Measurements from ENCODE around the gene L2HGDH. TPM values are rescaled to one million over a fixed set of nuclear protein-coding genes. Genes with fewer than 3 reads are reported as not detected.
"Not testable (repeated sequence)": the region's sequence is repeated elsewhere in the genome, so short reads cannot be mapped to it uniquely, and the experiment has no call there.

L2HGDH gene
- total RNA-seq (2014; rRNA removed; shearing (Covaris generic)): 23.0 and 31.6 TPM in 2 replicates

- peak; percentile 96 for DNase-seq (ENCODE audit: low spot score)
- in situ Hi-C loops (cut with HindIII; ENCODE audit: low sequenced_read_pairs): no loop called here
Measured at GRCh38 chr14:50311972-50312733, at the start of gene L2HGDH, which contains the start of gene DMAC2L. Gene L2HGDH (minus strand): TSS chr14:50312229. CDS start chr14:50312150, 79 bp downstream. Gene DMAC2L (plus strand): TSS chr14:50312324. CDS start chr14:50321488, 9,164 bp downstream.

DNA sequence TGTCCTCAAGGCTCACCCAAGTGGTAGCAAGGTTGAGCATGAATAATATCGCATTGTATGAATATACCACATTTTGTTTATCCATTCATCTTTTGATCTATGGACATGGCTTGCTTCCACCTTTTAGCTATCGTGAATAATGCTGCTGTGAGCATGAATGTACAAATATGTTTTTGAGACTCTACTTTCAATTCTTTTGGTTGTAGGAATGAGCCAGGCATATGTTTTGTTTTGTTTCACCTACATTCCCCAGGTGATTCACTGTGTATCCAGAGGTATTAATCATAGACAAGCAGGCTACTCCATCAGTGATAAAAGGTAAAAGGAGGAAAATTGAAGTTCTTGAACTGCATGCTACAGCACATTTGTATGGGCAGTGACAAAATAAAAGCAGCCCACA, 48.8 kb upstream of the L2HGDH start:
- DNase-seq (ENCODE audit: low spot score): no peak

GRCh38 chr14:50360093-50360492, 48.1 kb upstream of the L2HGDH start:
- no peak for DNase-seq (ENCODE audit: low spot score)
- in situ Hi-C loops (cut with HindIII; ENCODE audit: low sequenced_read_pairs): no loop called here

More for the DNA sequence above, 48.8 kb upstream of the L2HGDH start:
- in situ Hi-C loops (cut with HindIII; ENCODE audit: low sequenced_read_pairs): no loop called here

- no peak for DNase-seq (ENCODE audit: low spot score)
- in situ Hi-C loops (cut with HindIII; ENCODE audit: low sequenced_read_pairs): no loop called here
Measured at GRCh38 chr14:50359631-50360030, 47.6 kb upstream of the L2HGDH start.

DNA sequence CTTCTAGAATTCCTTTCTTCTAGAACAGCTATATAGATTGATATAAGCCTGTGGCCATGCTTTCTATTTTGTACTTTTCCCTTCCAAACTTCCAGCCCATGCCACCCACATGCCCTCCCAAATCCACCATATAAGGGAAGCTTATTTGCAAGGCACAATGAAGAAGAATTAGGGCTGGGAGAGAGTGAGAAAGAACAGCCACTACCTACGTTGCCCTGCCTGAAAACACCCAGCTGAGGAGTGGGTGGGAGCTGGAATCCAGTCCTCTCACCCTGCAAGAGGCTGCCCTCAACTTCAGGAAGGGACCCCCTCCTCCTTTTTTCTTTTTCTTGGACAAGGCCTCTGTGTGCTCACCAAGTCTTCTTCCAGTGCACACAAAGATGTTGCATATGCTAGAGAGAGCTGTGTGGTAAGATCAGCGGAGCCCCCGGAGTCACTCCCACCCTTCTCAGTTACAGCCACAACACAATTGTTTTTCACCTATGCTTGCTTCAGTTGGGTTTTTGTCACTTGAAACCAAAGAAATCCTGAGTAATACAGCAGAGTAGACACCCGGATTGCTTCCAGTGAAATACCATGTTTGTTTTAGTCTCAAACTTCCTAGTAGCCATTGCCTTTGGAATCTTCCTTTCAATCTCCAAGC, 45.8 kb upstream of the L2HGDH start:
- in situ Hi-C loops (cut with HindIII; ENCODE audit: low sequenced_read_pairs): no loop called here
- DNase-seq (ENCODE audit: low spot score): no peak

DNA sequence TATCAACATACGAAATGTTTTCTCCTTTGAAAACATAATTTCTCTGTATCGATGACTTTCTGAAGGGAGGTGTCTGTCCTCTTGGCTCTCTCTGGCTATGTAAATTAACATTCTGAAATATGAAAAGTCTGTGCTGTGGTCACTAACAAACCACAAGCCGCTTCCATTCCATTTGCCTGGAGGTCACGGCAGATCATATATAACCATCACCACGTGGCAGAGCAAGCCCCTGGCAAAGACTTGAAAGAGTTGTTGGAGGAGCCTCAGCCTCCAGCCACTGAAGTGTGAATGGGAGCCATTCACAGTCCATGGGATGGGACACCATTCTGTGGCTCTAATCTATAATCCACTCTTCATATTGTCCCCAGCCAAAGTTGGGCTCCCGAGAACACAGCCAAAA, 45.1 kb upstream of the L2HGDH start:
- no peak for DNase-seq (ENCODE audit: low spot score)
- in situ Hi-C loops (cut with HindIII; ENCODE audit: low sequenced_read_pairs): no loop called here

- in situ Hi-C loops (cut with HindIII; ENCODE audit: low sequenced_read_pairs); DNase-seq (ENCODE audit: low spot score): not testable (repeated sequence)
Measured at GRCh38 chr14:50356283-50356682, 44.3 kb upstream of the L2HGDH start.

DNA sequence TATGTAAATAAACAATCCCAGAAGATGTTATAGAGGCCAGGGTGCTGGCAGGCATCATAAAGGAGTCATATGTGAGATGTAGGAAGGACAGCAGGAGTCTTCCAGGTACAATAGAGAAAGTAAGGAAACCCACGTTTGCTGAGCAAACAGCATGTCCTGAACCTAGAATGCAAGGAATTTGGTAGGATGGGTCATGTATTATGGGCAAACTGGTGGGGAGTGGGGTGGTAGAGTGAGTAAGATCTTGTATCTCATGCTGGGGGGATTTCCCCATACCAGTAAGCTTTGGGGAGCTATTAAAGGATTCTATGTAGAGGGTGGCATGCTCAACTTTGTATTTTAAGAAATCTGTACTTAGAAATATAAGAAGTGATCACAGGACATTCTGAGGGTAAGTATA, 43.7 kb upstream of the L2HGDH start:
- in situ Hi-C loops (cut with HindIII; ENCODE audit: low sequenced_read_pairs): no loop called here
- DNase-seq (ENCODE audit: low spot score): no peak

- in situ Hi-C loops (cut with HindIII; ENCODE audit: low sequenced_read_pairs): no loop called here
- DNase-seq (ENCODE audit: low spot score): no peak
Measured at GRCh38 chr14:50354527-50354926, 42.5 kb upstream of the L2HGDH start.

DNA sequence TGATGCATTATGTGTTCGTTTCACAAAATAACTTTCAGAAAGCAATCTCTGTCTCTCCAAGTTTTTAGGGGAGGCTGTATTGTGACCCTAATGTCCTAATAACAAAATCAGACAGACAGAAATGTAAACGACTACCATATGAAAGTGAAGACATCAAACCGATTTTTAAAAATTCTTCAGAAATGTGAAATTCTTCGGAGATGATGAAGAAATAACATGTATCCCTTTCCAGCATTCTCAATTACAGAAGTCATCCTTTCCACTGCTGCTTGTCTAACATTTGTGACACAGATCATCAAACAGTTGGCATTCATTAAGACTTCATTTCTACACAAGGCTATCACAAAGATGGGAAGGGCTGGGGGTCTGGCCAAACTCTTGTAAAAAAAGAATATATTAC, 41.1 kb upstream of the L2HGDH start:
- in situ Hi-C loops (cut with HindIII; ENCODE audit: low sequenced_read_pairs): no loop called here

DNA sequence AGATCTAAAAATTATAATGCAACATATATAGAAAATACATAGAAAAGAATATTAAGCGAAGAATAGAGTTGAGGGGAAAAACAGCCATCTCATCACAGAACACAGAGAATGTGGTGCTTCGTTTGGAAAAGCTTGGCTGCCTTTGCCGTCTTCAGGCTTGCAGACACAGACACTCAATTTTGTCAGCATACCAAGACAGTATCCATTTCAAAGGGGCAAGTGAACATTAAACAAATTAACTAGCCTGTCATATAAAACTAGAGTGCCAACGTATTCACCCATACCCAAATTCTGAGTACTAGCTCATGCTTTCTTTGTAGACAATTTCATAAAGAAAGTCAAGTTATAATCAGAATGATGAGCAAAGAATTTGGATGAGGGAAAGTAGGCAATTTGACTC, 40.6 kb upstream of the L2HGDH start:
- DNase-seq (ENCODE audit: low spot score): no peak

More for the DNA sequence above, 41.1 kb upstream of the L2HGDH start:
- no peak for DNase-seq (ENCODE audit: low spot score)

DNA sequence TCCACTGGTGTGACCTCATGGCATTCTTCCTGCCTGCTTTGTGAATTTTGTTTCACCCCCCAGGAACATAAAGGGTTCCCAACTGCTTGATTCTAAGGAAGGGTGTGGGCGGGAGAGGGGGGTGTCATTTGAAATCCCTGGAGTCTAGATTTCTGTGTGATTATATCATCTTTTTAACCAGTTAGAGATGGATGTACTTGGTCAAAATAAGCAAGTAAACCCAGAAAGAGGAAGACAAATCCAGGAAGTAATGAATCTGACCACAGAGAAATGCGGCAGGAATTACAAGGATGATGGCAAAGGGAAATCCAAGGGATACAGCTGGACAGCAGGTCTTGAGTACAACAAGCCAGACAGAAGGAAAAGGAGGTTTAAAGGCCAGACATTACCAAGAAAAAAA, 38.9 kb upstream of the L2HGDH start:
- DNase-seq (ENCODE audit: low spot score): no peak
- in situ Hi-C loops (cut with HindIII; ENCODE audit: low sequenced_read_pairs): no loop called here

More for the DNA sequence above, 40.6 kb upstream of the L2HGDH start:
- in situ Hi-C loops (cut with HindIII; ENCODE audit: low sequenced_read_pairs): no loop called here

- no peak for DNase-seq (ENCODE audit: low spot score)
- in situ Hi-C loops (cut with HindIII; ENCODE audit: low sequenced_read_pairs): no loop called here
Measured at GRCh38 chr14:50348933-50349332, 36.9 kb upstream of the L2HGDH start.

GRCh38 chr14:50347521-50347920, 35.5 kb upstream of the L2HGDH start:
- DNase-seq (ENCODE audit: low spot score): no peak
- in situ Hi-C loops (cut with HindIII; ENCODE audit: low sequenced_read_pairs): no loop called here

DNA sequence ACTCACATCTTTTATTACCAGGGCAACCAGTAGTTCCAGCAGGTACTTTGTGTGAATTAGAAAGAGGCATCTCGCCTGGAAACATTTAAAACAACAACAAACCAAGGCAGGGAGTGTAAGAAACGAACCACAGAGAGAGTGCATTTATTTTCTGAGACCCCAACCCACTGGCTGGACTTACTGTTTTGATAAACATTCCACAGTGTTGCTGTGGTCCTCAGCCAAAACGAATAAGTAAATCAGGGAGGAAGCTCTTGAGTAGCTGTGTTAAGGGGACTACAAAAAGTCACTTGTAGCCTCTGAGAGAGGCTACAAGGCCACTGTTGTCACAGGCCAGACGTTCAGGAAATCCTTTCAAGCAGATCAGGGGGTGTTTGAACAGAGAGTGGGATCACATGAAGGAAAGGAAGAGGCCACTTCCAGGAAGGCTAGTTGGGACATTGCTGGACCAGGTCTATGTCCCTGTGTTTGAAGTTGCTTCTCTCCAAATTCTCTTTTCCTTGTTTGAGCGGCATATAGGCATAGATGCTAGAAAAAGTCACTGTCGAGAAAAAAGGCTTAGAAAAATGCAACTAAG, 33.9 kb upstream of the L2HGDH start:
- no peak for DNase-seq (ENCODE audit: low spot score)
- in situ Hi-C loops (cut with HindIII; ENCODE audit: low sequenced_read_pairs): no loop called here

DNA sequence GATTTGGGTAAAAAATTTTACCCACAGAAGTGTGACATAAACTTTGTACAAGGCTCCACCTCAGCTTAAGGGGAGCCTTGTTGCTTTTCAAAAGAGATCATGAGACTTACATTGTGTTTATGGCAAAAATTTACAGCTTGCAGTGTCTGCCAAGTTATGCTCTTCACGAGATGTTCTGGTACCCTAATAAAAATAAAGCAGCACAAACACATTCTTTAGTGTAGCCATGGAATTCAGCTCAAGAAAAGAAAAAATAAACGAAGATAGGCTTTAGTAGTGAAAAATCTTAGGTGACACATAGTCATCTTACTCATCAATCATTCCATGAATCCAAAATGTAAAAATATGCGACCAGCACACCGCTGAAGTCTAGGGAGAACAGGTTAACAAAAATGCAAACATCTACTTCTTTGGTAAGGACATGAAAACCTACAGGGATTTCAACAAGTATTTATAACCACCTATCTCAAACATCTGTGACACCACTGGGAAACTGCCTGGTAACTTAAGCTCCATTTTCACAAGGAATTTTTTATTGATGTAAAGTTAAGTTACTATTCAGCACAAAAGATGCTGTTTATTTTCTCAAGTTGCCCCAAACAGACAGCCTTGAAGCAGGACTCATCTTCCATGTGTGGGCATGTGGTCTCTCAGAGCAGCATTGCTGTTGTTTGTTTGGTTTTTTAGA, 33.0 kb upstream of the L2HGDH start:
- in situ Hi-C loops (cut with HindIII; ENCODE audit: low sequenced_read_pairs): no loop called here
- no peak for DNase-seq (ENCODE audit: low spot score)

- in situ Hi-C loops (cut with HindIII; ENCODE audit: low sequenced_read_pairs): no loop called here
- no peak for DNase-seq (ENCODE audit: low spot score)
Measured at GRCh38 chr14:50344116-50344775, 32.2 kb upstream of the L2HGDH start.

DNA sequence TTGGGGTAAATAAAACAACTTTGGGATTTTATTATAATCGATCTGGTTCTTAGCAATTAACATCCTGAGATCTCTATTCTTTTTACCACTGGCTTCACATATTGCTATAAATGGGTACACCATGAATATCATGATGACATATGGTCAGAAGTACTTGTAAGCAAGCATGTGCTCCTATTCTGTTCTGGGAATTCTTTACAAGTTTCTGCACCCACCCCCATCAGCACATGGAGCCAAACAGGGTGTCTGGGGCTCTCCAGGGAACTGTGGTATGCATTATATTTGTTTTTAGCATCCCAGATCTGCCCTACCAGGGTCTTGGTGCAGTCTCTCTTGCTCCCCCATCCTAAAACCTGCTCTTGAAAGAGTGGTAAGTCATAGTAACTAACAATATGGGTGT, 31.4 kb upstream of the L2HGDH start:
- in situ Hi-C loops (cut with HindIII; ENCODE audit: low sequenced_read_pairs): no loop called here
- DNase-seq (ENCODE audit: low spot score): no peak
